Adrenal gland (tissue), 5 donors: Measurements from ENCODE around the gene ZRANB3.

Experiments used
- CTCF ChIP-seq, 6 experiments: fragments of 450-650 bp in 4 of 6; fragments of 200-600 bp in 2 of 6; sonication (generic) in 1 of 6; IDR thresholded peaks; 1 replicate in 5 of 6; 2 replicates in 1 of 6; pipeline versions ENCODE4 v1.5.1 to v1.8.0; 2016 to 2021; ENCODE audit warnings: antibody characterized with exemption in 6 of 6, mild to moderate bottlenecking in 2 of 6, moderate library complexity in 1 of 6
- POLR2A ChIP-seq, 2 donors: fragments of 450-650 bp; IDR thresholded peaks; one replicate each; pipeline ENCODE4 v1.6.1; 2017; ENCODE audit warnings: antibody characterized with exemption in 2 of 2, mild to moderate bottlenecking in 2 of 2, moderate library complexity in 1 of 2
- donor health status: DM: no; HTN: no; CAD: no.

- TF ChIP-seq POLR2A (IDR thresholded peaks at IDR 0.05): no peak
- no peak for TF ChIP-seq CTCF (IDR thresholded peaks at IDR 0.05)
These were observed 32.8 kb upstream of the ZRANB3 start for GRCh38 chr2:135563793-135564192.
